GM23338 (cell line): Measurements from ENCODE around the gene LSM12.
"Not testable (repeated sequence)": the region's sequence is repeated elsewhere in the genome, so short reads cannot be mapped to it uniquely, and the experiment has no call there.

Source experiments
- CREB1 ChIP-seq: fragments of 250-450 bp; sonication (Bioruptor Pico); IDR thresholded peaks from 2 replicates; pipeline ENCODE4 v1.5.0; 2020; ENCODE audit warnings: low read depth, mild to moderate bottlenecking, moderate library complexity
- EZH2 ChIP-seq: fragments of 200-600 bp; sonication (generic); IDR thresholded peaks from one replicate; pipeline ENCODE4 v1.8.0; 2017; ENCODE audit warnings: antibody characterized with exemption, mild to moderate bottlenecking, low read depth; ENCODE audit not compliant: unreplicated experiment
- EZH2phosphoT487 ChIP-seq: fragments of 200-600 bp; sonication (generic); IDR thresholded peaks from one replicate; pipeline ENCODE4 v1.8.1; 2018; ENCODE audit warnings: antibody characterized with exemption; ENCODE audit not compliant: unreplicated experiment
- JUNB ChIP-seq: IDR thresholded peaks from one replicate; pipeline ENCODE4 v1.6.1; 2016; ENCODE audit warnings: antibody characterized with exemption; ENCODE audit not compliant: unreplicated experiment
- NANOG ChIP-seq: IDR thresholded peaks from 2 replicates; pipeline ENCODE4 v1.6.1; 2016; ENCODE audit warnings: antibody characterized with exemption, borderline replicate concordance
- POLR2AphosphoS5 ChIP-seq: IDR thresholded peaks from 2 replicates; pipeline ENCODE4 v1.6.1; 2016; ENCODE audit warnings: antibody characterized with exemption, low read depth
- STAT1 ChIP-seq: IDR thresholded peaks from one replicate; pipeline ENCODE4 v1.6.1; 2016; ENCODE audit warnings: antibody characterized with exemption; ENCODE audit not compliant: unreplicated experiment
- ZNF331 ChIP-seq: fragments of 250-450 bp; sonication (Bioruptor Pico); IDR thresholded peaks from 2 replicates; pipeline ENCODE4 v1.5.0; 2020; ENCODE audit warnings: low read depth, mild to moderate bottlenecking, moderate library complexity
- TF ChIP-seq, protein P1 (sequence below), 2 experiments: fragments of 200-600 bp in 1 of 2; sonication (generic) in 1 of 2; conservative IDR thresholded peaks; 2 replicates each; pipeline versions ENCODE4 v1.5.1 to v1.6.1; 2016 to 2017; ENCODE audit warnings: antibody characterized with exemption in 2 of 2, low read depth in 2 of 2, mild to moderate bottlenecking in 2 of 2, moderate library complexity in 1 of 2
- TF ChIP-seq, protein P2 (sequence below): fragments of 250-450 bp; sonication (Bioruptor Pico); IDR thresholded peaks from 2 replicates; pipeline ENCODE4 v1.5.0; 2020; ENCODE audit warnings: mild to moderate bottlenecking, moderate library complexity
- TF ChIP-seq, protein P3 (sequence below): IDR thresholded peaks from one replicate; pipeline ENCODE4 v1.6.1; 2018; ENCODE audit warnings: antibody characterized with exemption; ENCODE audit not compliant: unreplicated experiment

DNA sequence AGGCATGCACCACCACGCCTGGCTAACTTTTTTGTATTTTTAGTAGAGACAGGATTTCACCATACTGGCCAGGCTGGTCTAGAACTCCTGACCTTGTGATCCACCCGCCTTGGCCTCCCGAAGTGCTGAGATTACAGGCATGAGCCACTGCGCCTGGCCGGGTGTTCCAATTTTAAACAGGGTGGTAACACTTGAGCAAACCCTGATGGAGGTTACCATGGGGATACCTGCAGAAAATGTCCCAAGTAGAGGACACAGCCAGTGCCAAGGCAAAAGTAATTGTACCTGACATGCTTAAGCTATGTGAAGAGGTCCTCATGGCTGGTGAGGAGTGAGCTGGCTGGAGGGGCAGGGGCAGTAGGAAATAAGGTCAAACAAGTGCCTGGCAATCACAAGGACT is 69.3 kb downstream of the LSM12 start:
- TF ChIP-seq, protein P1, sequence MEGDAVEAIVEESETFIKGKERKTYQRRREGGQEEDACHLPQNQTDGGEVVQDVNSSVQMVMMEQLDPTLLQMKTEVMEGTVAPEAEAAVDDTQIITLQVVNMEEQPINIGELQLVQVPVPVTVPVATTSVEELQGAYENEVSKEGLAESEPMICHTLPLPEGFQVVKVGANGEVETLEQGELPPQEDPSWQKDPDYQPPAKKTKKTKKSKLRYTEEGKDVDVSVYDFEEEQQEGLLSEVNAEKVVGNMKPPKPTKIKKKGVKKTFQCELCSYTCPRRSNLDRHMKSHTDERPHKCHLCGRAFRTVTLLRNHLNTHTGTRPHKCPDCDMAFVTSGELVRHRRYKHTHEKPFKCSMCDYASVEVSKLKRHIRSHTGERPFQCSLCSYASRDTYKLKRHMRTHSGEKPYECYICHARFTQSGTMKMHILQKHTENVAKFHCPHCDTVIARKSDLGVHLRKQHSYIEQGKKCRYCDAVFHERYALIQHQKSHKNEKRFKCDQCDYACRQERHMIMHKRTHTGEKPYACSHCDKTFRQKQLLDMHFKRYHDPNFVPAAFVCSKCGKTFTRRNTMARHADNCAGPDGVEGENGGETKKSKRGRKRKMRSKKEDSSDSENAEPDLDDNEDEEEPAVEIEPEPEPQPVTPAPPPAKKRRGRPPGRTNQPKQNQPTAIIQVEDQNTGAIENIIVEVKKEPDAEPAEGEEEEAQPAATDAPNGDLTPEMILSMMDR (conservative IDR thresholded peaks at IDR 0.05; ENCODE audit: low read depth in 2 of 2), result not testable (repeated sequence)
- TF ChIP-seq JUNB; EZH2; EZH2phosphoT487; POLR2AphosphoS5; ZNF331 (CRISPR knock-in tag); NANOG; CREB1 (CRISPR knock-in tag); STAT1: not testable (repeated sequence)
- TF ChIP-seq, protein P2, sequence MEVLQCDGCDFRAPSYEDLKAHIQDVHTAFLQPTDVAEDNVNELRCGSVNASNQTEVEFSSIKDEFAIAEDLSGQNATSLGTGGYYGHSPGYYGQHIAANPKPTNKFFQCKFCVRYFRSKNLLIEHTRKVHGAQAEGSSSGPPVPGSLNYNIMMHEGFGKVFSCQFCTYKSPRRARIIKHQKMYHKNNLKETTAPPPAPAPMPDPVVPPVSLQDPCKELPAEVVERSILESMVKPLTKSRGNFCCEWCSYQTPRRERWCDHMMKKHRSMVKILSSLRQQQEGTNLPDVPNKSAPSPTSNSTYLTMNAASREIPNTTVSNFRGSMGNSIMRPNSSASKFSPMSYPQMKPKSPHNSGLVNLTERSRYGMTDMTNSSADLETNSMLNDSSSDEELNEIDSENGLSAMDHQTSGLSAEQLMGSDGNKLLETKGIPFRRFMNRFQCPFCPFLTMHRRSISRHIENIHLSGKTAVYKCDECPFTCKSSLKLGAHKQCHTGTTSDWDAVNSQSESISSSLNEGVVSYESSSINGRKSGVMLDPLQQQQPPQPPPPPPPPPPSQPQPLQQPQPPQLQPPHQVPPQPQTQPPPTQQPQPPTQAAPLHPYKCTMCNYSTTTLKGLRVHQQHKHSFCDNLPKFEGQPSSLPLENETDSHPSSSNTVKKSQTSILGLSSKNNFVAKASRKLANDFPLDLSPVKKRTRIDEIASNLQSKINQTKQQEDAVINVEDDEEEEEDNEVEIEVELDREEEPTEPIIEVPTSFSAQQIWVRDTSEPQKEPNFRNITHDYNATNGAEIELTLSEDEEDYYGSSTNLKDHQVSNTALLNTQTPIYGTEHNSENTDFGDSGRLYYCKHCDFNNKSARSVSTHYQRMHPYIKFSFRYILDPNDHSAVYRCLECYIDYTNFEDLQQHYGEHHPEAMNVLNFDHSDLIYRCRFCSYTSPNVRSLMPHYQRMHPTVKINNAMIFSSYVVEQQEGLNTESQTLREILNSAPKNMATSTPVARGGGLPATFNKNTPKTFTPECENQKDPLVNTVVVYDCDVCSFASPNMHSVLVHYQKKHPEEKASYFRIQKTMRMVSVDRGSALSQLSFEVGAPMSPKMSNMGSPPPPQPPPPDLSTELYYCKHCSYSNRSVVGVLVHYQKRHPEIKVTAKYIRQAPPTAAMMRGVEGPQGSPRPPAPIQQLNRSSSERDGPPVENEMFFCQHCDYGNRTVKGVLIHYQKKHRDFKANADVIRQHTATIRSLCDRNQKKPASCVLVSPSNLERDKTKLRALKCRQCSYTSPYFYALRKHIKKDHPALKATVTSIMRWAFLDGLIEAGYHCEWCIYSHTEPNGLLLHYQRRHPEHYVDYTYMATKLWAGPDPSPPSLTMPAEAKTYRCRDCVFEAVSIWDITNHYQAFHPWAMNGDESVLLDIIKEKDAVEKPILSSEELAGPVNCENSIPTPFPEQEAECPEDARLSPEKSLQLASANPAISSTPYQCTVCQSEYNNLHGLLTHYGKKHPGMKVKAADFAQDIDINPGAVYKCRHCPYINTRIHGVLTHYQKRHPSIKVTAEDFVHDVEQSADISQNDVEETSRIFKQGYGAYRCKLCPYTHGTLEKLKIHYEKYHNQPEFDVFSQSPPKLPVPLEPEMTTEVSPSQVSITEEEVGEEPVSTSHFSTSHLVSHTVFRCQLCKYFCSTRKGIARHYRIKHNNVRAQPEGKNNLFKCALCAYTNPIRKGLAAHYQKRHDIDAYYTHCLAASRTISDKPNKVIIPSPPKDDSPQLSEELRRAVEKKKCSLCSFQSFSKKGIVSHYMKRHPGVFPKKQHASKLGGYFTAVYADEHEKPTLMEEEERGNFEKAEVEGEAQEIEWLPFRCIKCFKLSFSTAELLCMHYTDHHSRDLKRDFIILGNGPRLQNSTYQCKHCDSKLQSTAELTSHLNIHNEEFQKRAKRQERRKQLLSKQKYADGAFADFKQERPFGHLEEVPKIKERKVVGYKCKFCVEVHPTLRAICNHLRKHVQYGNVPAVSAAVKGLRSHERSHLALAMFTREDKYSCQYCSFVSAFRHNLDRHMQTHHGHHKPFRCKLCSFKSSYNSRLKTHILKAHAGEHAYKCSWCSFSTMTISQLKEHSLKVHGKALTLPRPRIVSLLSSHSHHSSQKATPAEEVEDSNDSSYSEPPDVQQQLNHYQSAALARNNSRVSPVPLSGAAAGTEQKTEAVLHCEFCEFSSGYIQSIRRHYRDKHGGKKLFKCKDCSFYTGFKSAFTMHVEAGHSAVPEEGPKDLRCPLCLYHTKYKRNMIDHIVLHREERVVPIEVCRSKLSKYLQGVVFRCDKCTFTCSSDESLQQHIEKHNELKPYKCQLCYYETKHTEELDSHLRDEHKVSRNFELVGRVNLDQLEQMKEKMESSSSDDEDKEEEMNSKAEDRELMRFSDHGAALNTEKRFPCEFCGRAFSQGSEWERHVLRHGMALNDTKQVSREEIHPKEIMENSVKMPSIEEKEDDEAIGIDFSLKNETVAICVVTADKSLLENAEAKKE (CRISPR knock-in tag), result not testable (repeated sequence)
- TF ChIP-seq, protein P3, sequence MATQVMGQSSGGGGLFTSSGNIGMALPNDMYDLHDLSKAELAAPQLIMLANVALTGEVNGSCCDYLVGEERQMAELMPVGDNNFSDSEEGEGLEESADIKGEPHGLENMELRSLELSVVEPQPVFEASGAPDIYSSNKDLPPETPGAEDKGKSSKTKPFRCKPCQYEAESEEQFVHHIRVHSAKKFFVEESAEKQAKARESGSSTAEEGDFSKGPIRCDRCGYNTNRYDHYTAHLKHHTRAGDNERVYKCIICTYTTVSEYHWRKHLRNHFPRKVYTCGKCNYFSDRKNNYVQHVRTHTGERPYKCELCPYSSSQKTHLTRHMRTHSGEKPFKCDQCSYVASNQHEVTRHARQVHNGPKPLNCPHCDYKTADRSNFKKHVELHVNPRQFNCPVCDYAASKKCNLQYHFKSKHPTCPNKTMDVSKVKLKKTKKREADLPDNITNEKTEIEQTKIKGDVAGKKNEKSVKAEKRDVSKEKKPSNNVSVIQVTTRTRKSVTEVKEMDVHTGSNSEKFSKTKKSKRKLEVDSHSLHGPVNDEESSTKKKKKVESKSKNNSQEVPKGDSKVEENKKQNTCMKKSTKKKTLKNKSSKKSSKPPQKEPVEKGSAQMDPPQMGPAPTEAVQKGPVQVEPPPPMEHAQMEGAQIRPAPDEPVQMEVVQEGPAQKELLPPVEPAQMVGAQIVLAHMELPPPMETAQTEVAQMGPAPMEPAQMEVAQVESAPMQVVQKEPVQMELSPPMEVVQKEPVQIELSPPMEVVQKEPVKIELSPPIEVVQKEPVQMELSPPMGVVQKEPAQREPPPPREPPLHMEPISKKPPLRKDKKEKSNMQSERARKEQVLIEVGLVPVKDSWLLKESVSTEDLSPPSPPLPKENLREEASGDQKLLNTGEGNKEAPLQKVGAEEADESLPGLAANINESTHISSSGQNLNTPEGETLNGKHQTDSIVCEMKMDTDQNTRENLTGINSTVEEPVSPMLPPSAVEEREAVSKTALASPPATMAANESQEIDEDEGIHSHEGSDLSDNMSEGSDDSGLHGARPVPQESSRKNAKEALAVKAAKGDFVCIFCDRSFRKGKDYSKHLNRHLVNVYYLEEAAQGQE, result not testable (repeated sequence)
